GM15510 (cell line): Measurements from ENCODE around the gene HECA.

Source experiments
- POLR2A ChIP-seq: IDR thresholded peaks from 3 replicates; pipeline ENCODE4 v1.6.1; 2011; ENCODE audit warnings: borderline replicate concordance; ENCODE audit not compliant: insufficient read length; ENCODE audit errors: extremely low read depth

The HECA gene

DNA sequence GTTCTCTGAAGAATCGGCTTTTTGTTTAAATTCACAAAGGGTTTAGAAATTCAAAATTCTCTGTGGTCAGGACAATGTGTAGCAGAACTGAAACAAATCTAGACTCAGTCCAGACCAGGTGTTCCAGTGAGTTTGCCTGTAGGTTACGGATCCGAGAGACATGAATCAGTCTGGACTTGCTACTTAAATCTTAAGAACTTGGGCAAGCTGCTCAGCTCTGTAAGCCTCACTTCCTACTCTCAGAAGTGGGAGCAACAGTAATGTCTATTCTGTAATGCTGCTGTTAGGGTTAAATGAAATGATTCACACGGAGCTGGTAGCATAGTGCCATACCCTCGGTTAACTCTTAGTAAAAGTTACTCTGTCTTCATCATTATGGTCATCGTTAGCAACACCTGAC lies 37.7 kb downstream of the HECA start:
- no peak for TF ChIP-seq POLR2A

GRCh38 chr6:139173172-139173571 lies 38.3 kb downstream of the HECA start:
- TF ChIP-seq POLR2A: no peak

DNA sequence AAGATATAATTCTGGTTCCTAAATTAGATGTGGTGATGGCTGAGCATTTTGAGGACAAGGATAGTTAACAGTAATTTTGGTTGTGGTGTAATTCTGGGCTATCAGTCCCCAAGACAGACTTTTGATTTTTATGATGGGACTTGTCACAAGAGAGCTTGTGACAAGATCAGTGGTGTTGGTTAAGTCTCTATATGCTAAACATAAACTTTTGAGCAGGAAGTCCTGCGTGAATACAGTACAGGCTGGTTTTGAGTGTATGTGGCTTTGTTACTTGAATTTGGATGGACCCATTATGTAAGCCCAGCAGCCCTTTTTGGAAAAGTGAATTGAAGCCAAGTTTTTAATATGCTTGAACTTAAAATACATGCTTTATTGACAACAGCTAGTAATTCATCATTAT lies 38.9 kb downstream of the HECA start:
- TF ChIP-seq POLR2A: no peak

DNA sequence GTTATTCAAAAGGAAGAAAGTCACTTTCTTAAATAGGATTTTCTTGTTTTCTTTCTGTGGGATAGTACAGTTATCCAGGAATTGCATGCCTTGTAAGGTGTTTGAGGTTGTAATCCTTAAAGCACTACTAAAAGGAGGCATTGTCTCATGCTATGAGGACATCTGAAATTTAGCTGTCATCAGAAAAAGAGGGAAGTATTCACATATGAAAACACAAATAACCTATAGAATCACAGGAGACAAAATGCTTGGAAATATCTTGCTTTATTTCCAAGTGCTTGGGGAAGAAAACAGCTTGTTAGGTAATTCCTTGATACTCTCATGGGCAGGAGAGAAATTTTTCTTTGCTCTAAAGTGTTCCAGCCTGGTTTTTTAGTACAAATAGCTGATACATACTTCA lies 40.1 kb downstream of the HECA start:
- TF ChIP-seq POLR2A: no peak

- no peak for TF ChIP-seq POLR2A
Observed at GRCh38 chr6:139175389-139175948, 40.6 kb downstream of the HECA start.

- TF ChIP-seq POLR2A: no peak
Observed at GRCh38 chr6:139181236-139181635, 46.4 kb downstream of the HECA start.

- TF ChIP-seq POLR2A: no peak
Observed at GRCh38 chr6:139184047-139184446, 49.2 kb downstream of the HECA start.

DNA sequence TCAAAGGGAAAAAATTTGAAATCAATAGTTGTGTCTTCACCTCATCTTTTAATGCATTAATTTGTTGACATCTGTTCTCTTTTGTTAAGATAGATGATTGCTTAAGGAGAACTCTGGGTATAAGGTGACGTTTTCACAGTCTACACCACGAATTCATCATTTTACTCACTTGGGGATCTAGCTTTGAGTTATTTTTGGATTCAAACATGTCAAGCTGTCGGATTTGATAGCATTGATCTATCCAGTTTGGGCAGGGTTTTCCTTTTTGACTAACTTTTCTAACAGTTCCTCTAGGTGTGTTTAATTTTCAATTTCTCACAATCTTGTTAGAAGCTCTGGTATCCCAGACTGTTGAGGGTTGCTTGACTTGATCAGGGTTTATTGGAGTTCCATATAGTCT lies 49.6 kb downstream of the HECA start:
- TF ChIP-seq POLR2A: no peak

- TF ChIP-seq POLR2A: no peak
Observed at GRCh38 chr6:139186242-139186641, 51.4 kb downstream of the HECA start.

DNA sequence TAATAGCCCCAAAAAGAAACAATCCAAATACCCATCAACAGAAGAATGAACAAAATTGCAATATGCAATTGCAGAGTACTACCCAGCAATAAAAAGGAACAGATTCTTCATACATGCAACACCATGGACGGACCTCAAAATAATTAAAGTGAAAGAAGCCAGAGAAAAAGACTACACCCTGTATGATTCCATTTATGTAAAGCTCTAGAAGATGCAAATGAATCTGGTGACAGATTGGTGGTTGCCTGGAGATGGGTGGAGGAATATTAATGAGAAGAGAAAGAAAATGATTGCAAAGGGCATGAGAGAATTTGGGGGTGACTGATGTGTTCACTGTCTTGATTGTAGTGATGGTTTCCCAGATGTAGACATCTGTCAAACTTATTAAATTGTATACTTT lies 51.8 kb downstream of the HECA start:
- TF ChIP-seq POLR2A: no peak

- TF ChIP-seq POLR2A: no peak
Observed at GRCh38 chr6:139187489-139187888, 52.6 kb downstream of the HECA start.

DNA sequence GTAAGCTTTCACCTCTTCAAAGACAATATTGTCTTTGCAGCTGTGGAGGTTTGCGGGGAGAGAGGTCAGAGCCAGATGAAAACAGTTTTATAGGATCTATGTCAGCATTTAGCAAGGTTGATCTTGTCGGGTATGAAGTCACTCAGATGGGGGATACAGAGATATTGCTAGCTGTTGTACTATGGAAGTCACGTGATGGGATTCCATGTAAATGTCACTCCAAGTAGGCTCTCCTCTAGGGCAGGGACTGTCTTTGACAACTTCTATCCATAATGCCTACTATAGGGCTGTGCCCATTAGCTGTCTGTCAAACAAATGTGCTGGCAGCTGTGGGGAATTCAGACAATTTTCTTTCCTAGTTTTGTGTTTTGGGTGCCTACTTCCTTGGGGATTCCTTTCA lies 54.8 kb downstream of the HECA start:
- no peak for TF ChIP-seq POLR2A

DNA sequence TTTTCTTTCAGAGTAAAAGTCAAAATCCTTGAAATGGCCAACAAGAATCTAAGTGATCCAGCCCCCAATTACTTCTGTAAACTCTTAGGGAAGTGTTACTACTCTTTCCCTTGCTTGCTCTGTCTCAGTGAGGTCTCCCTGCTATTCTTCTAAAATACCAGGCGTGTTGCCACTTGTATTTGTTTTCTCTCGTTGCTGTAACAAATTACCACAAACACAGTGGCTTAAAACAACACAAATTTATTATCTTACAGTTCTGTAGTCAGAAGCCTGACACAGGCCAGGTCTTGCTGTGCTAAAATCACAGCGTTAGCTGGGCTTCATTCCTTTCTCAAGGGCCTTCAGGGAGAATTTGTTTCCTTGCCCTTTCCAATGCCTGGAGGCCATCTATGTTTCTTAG lies 59.9 kb downstream of the HECA start:
- TF ChIP-seq POLR2A: no peak

GRCh38 chr6:139198529-139199288 lies 63.8 kb downstream of the HECA start:
- no peak for TF ChIP-seq POLR2A

DNA sequence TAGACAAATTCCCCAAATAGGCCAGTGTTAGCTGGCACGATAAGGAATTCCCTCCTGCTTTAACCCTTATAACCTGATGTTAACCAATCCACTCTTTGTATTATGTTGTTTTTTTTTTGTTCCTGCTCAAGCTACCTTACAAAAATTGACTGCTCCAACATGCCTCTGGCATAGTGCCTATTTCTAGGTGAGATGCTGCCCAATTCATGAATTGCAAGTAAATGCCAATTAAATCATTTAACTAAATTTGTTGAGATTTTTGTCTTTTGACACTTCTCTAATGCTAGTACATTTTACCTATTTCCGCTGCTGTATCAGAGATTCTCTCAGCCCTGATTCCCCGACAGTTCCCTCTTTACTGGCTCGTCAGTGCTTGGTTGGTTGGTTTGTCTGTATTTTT lies 66.5 kb downstream of the HECA start:
- no peak for TF ChIP-seq POLR2A

GRCh38 chr6:139204978-139205377 lies 70.1 kb downstream of the HECA start:
- TF ChIP-seq POLR2A: no peak
